Fibroblast of mammary gland (primary cell): ENCODE measurements around the gene KRTAP5-2.

Experiments
- DNase-seq: peaks from one replicate; pipeline ENCODE4 v3.0.0-alpha.2; 2010; ENCODE audit warnings: low read depth
- H3K4me3 ChIP-seq: 2 replicates; pipeline ENCODE4 v1.5.1; 2011; ENCODE audit warnings: low read depth, mild to moderate bottlenecking, low read length, moderate library complexity; ENCODE audit not compliant: control insufficient read depth
- TF ChIP-seq, protein P1 (sequence below): conservative IDR thresholded peaks from 2 replicates; pipeline ENCODE4 v1.5.1; 2011; ENCODE audit warnings: low read depth, low read length, inconsistent platforms; ENCODE audit not compliant: control insufficient read depth, insufficient read depth

The KRTAP5-2 gene

GRCh38 chr11:1574238-1574932 lies 23.7 kb downstream of the KRTAP5-2 start:
- peak; percentile 17 for DNase-seq
- TF ChIP-seq, protein P1, sequence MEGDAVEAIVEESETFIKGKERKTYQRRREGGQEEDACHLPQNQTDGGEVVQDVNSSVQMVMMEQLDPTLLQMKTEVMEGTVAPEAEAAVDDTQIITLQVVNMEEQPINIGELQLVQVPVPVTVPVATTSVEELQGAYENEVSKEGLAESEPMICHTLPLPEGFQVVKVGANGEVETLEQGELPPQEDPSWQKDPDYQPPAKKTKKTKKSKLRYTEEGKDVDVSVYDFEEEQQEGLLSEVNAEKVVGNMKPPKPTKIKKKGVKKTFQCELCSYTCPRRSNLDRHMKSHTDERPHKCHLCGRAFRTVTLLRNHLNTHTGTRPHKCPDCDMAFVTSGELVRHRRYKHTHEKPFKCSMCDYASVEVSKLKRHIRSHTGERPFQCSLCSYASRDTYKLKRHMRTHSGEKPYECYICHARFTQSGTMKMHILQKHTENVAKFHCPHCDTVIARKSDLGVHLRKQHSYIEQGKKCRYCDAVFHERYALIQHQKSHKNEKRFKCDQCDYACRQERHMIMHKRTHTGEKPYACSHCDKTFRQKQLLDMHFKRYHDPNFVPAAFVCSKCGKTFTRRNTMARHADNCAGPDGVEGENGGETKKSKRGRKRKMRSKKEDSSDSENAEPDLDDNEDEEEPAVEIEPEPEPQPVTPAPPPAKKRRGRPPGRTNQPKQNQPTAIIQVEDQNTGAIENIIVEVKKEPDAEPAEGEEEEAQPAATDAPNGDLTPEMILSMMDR, result peak; percentile 42
- H3K4me3 ChIP-seq, result no peak overlapping the region

DNA sequence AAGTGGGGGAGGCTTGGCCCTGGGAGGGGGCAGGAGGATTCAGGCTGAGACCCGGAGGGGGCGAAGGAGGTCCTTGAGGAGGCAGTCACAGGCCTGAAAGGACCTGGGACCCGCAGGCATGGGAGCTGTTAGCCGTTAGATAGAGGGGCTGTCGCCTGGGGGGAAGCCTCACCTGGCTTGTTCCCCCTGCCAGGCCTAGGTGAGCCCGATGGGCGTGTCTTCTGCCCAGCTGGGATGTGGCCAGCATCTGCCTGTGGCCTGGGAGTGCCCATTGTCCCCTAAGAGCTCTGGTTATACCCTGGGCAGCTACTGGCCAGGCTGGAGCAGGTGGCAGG lies 24.2 kb downstream of the KRTAP5-2 start:
- DNase-seq, result no peak
- no peak overlapping the region for H3K4me3 ChIP-seq
- TF ChIP-seq, protein P1, result no peak

- no peak overlapping the region for H3K4me3 ChIP-seq
- no peak for DNase-seq
- TF ChIP-seq, protein P1, result no peak
Measured at GRCh38 chr11:1573077-1573902, 24.8 kb downstream of the KRTAP5-2 start.

GRCh38 chr11:1572197-1573076 lies 25.7 kb downstream of the KRTAP5-2 start, which contains the start of gene DUSP8:
DUSP8 (minus strand) TSS chr11:1572271; CDS start chr11:1565826, 6,445 bp downstream.
- DNase-seq, result peak; percentile 61
- H3K4me3 ChIP-seq, result no peak within 1 kb of the TSS
- TF ChIP-seq, protein P1, result no peak

GRCh38 chr11:1571760-1572196 lies 26.3 kb downstream of the KRTAP5-2 start:
- TF ChIP-seq, protein P1, result no peak
- no peak for DNase-seq
- no peak overlapping the region for H3K4me3 ChIP-seq

- DNase-seq, result no peak
- no peak overlapping the region for H3K4me3 ChIP-seq
Measured at GRCh38 chr11:1570896-1571759, 27.0 kb downstream of the KRTAP5-2 start.

More at GRCh38 chr11:1570896-1571759, 27.0 kb downstream of the KRTAP5-2 start:
- TF ChIP-seq, protein P1, result no peak
